Vagina (tissue), 2 donors: ENCODE measurements around the gene HBEGF.

Experiments
- POLR2A ChIP-seq, 2 donors: fragments of 450-650 bp; IDR thresholded peaks; one replicate each; pipeline ENCODE4 v1.6.1; 2017; ENCODE audit warnings: antibody characterized with exemption in 2 of 2, mild to moderate bottlenecking in 2 of 2, moderate library complexity in 2 of 2
- TF ChIP-seq, protein P1 (sequence below), 3 experiments: fragments of 450-650 bp in 2 of 3; fragments of 200-600 bp in 1 of 3; sonication (generic) in 1 of 3; IDR thresholded peaks; one replicate each; pipeline ENCODE4 v1.5.1; 2017 to 2019; ENCODE audit warnings: antibody characterized with exemption in 3 of 3, mild to moderate bottlenecking in 2 of 3, moderate library complexity in 2 of 3

DNA sequence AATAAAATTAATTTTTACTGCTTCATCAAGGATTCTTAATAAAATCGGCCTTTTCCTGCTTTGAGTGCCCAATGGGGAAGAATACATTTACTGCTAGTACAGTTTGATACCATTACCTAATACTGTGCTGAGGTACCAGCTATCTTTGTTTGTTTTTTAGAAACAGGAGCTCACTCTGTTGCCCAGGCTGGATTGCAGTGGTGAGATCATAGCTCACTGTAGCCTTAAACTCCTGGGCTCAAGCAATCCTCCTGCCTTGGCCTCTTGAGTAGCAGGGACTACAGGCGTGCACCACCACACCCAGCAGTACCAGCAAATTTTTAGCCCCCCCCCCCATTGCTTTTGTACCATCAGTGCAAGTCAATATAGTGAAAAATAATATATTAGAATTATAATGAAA, 41.6 kb upstream of the HBEGF start:
- no peak for TF ChIP-seq POLR2A (IDR thresholded peaks at IDR 0.05)
- TF ChIP-seq, protein P1, sequence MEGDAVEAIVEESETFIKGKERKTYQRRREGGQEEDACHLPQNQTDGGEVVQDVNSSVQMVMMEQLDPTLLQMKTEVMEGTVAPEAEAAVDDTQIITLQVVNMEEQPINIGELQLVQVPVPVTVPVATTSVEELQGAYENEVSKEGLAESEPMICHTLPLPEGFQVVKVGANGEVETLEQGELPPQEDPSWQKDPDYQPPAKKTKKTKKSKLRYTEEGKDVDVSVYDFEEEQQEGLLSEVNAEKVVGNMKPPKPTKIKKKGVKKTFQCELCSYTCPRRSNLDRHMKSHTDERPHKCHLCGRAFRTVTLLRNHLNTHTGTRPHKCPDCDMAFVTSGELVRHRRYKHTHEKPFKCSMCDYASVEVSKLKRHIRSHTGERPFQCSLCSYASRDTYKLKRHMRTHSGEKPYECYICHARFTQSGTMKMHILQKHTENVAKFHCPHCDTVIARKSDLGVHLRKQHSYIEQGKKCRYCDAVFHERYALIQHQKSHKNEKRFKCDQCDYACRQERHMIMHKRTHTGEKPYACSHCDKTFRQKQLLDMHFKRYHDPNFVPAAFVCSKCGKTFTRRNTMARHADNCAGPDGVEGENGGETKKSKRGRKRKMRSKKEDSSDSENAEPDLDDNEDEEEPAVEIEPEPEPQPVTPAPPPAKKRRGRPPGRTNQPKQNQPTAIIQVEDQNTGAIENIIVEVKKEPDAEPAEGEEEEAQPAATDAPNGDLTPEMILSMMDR (IDR thresholded peaks at IDR 0.05): no peak
